Measurements from ENCODE around the gene ADAMTS17.

DNA sequence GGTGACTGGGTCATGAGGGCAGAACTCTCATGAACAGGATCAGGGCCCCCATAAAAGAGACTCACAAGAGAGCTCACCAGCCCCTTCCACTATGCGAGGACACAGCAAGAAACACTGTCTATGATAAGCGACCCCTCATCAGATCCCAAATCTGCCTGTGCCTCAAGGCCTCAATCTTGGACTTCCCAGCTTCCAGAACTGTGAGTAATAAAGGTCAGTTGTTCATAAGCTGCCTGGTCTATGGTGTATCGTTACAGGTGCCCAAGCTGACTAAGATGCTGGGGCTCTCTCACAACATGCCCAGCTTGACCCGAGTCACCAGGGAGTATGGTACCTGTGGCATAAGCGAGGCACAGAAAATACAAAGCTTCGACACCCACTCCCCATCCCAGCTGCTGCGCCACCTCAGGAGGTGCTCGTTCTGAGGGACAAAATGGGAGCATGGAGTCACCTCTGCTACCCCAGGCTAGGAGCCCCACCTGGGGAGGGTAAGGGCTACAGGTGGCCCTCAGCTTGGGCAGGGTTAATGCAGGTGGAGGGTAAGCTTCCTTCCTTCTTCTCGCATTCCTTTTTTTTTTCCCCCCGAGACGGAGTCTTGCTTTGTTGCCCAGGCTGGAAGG, 234.1 kb downstream of the ADAMTS17 start:
- TF ChIP-seq SP1 (IDR thresholded peaks at IDR 0.05; ENCODE audit: low read depth) (no peak), POLR2A (IDR thresholded peaks at IDR 0.05; ENCODE audit: borderline replicate concordance, extremely low read depth, insufficient read depth, insufficient read length) (no peak), CTCF (IDR thresholded peaks at IDR 0.05 in 2 of 3, conservative IDR thresholded peaks at IDR 0.05 in 1 of 3; ENCODE audit: borderline replicate concordance in 1 of 3, insufficient read depth in 1 of 3, low read depth in 2 of 3, low read length in 2 of 3) (no peak), ZNF274 (IDR thresholded peaks at IDR 0.05; ENCODE audit: low read depth, low read length) (no peak), REST (IDR thresholded peaks at IDR 0.05; ENCODE audit: low read depth) (no peak), TCF7L2 (IDR thresholded peaks at IDR 0.05; ENCODE audit: borderline replicate concordance, extremely low read depth, insufficient read depth, insufficient read length) (no peak), POLR2AphosphoS5 (IDR thresholded peaks at IDR 0.05; ENCODE audit: low read depth, low read length) (no peak), EZH2 (IDR thresholded peaks at IDR 0.05) (no peak), MAX (IDR thresholded peaks at IDR 0.05) (no peak), EZH2phosphoT487 (IDR thresholded peaks at IDR 0.05; ENCODE audit: borderline replicate concordance) (no peak), YY1 (IDR thresholded peaks at IDR 0.05; ENCODE audit: extremely low read depth, insufficient replicate concordance, low read depth, low read length) (no peak), JUND (IDR thresholded peaks at IDR 0.05) (no peak), ATF3 (IDR thresholded peaks at IDR 0.05) (no peak)

All from HCT116 (cell line).